ENCODE data around the gene GPC5. TPM values are rescaled to one million over a fixed set of nuclear protein-coding genes. Genes with fewer than 3 reads are reported as not detected.

The GPC5 gene
- total and polyA plus RNA-seq, 7 experiments from 2014 or later = 0.10 to 0.38 TPM; not detected in 5

DNA sequence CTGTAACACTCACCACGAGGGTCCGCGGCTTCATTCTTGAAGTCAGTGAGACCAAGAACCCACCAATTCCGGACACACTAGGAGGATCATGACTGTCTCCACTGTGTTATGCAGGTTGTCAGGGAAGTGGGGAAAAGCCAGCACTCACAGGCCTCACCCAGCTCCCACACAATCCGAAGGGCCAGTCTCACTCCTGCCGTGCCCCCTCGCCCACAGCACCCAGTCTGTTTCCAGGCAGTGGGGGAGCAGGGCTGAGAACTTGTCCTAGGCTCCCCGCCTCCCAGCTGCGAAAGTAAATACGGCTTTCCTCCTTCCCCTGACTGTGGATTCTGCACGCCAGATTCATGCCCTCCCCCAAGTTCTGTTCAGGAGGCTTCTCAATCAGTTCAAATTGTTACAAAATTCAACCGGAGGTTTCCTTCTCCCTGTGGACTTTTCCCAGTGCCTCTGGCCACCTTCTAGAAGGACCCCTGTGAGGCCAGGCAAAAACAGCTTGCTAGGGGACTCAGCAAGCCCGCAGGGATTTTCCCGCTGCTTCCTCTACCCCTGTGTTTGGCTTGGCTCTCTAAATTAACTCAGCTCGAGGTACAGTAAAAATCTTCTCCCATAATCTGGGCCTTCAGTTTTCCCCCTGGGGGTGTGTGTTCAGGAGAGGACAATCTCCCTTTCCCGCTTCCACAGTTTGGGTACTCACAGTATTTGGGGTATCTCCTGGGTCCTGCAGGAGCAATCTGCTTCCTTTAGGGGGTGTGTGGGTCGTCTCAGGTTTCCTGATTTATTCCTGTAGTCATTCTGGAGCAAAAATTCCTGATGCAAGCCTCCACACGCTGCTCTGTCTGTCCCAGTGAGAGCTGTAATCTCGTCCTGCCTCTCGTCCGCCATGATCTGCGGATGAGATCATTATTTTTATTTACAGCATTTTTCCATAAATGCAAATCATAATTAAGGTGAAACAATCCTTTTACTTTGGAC lies 899.8 kb downstream of the GPC5 start:
- Mint-ChIP-seq H3K36me3 (no peaks in the 10 kb centered on the region), H3K9me3 (peaks cover 0 to 22% (median 8%) of the 10 kb centered on the region in 11 donors), H3K27ac (no peak overlapping the region), H3K4me3 (no peak overlapping the region), H3K27me3 (no peaks in the 10 kb centered on the region), H3K4me1 (no peaks in the 10 kb centered on the region)
- ATAC-seq (no peak), DNase-seq (no peak)
- H3K9me3 ChIP-seq (ENCODE audit: control insufficient read depth in 2 of 3, low read length in 3 of 3) = no peaks in the 10 kb centered on the region
- H3K4me3 ChIP-seq (ENCODE audit: low read length) = no peak overlapping the region
- no peaks in the 10 kb centered on the region for H3K4me1 ChIP-seq (ENCODE audit: control insufficient read depth in 2 of 2, insufficient read depth in 2 of 2, low read length in 2 of 2)
- POLR2A ChIA-PET = no interaction called here
- no peaks in the 10 kb centered on the region for H3K27me3 ChIP-seq (ENCODE audit: control insufficient read depth in 2 of 2, insufficient read depth in 2 of 2, low read length in 2 of 2)
- intact Hi-C loops (cut with micrococcal nuclease) = no loop called here
- CTCF ChIA-PET = no interaction called here
- H3K27ac ChIP-seq (ENCODE audit: low read depth, low read length) = no peak overlapping the region
- H3K36me3 ChIP-seq (ENCODE audit: control insufficient read depth in 2 of 3, insufficient read depth in 3 of 3, low read length in 3 of 3) = no peaks in the 10 kb centered on the region

DNA sequence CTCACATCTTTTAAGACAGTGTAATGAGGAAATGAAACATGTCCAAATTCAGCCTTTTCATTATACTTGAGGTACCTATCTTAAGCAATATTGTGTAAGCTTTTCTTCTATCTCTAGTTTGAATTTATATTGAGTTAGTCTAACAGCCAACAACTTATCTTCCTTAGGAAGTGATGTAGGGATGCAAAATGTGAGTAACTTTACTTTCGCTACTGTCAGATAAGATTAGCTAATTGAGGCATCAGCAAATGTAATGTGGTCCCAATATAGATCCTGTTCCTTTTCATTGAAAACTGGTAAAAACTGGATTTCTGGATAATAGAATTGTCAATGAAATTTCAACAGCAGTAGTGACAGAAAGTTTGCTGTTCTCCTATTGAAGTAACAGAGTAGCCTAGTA lies 902.2 kb downstream of the GPC5 start:
- Mint-ChIP-seq H3K9me3 (peaks cover 0 to 8% (median 5%) of the 10 kb centered on the region in 11 donors), H3K27me3 (no peaks in the 10 kb centered on the region), H3K36me3 (no peaks in the 10 kb centered on the region), H3K27ac (no peak overlapping the region), H3K4me1 (no peaks in the 10 kb centered on the region), H3K4me3 (no peak overlapping the region)
- H3K27me3 ChIP-seq (ENCODE audit: control insufficient read depth in 2 of 2, insufficient read depth in 2 of 2, low read length in 2 of 2) = no peaks in the 10 kb centered on the region
- intact Hi-C loops (cut with micrococcal nuclease) = no loop called here
- CTCF ChIA-PET = no interaction called here
- H3K36me3 ChIP-seq (ENCODE audit: control insufficient read depth in 2 of 3, insufficient read depth in 3 of 3, low read length in 3 of 3) = no peaks in the 10 kb centered on the region
- DNase-seq (no peak), ATAC-seq (no peak)
- H3K4me1 ChIP-seq (ENCODE audit: control insufficient read depth in 2 of 2, insufficient read depth in 2 of 2, low read length in 2 of 2) = no peaks in the 10 kb centered on the region
- POLR2A ChIA-PET = no interaction called here
- H3K4me3 ChIP-seq (ENCODE audit: low read length) = no peak overlapping the region
- H3K27ac ChIP-seq (ENCODE audit: low read depth, low read length) = no peak overlapping the region
- no peaks in the 10 kb centered on the region for H3K9me3 ChIP-seq (ENCODE audit: control insufficient read depth in 2 of 3, low read length in 3 of 3)

DNA sequence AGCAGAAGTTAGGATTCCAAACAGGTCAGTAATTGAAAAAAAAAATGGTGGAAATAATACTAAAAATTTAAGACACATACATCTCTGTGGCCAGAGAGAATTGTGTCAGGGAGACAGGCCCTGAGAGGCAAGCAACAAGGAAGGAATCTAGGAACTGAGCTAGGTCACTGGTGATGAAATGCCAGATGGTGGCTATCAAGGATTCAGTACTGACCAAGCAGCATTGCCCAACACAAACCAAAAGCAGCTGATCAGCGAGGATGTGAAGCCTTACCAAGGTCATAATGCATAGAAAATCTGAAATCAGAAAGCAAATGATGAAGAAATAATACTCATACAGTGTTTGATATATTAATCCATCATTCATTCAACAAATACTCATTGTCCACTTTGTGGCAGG lies 905.0 kb downstream of the GPC5 start:
- ChIA-PET CTCF (no interaction called here), POLR2A (no interaction called here)
- H3K4me1 ChIP-seq (ENCODE audit: control insufficient read depth in 2 of 2, insufficient read depth in 2 of 2, low read length in 2 of 2) = no peaks in the 10 kb centered on the region
- H3K27ac Mint-ChIP-seq = no peak overlapping the region
- no peaks in the 10 kb centered on the region for H3K4me1 Mint-ChIP-seq
- H3K9me3 Mint-ChIP-seq = peaks cover 0 to 7% (median 3%) of the 10 kb centered on the region in 11 donors
- no peak overlapping the region for H3K27ac ChIP-seq (ENCODE audit: low read depth, low read length)
- H3K27me3 Mint-ChIP-seq = no peaks in the 10 kb centered on the region
- H3K36me3 Mint-ChIP-seq = no peaks in the 10 kb centered on the region
- H3K36me3 ChIP-seq (ENCODE audit: control insufficient read depth in 2 of 3, insufficient read depth in 3 of 3, low read length in 3 of 3) = no peaks in the 10 kb centered on the region
- DNase-seq (no peak), ATAC-seq (no peak)
- H3K4me3 ChIP-seq (ENCODE audit: low read length) = no peak overlapping the region
- H3K4me3 Mint-ChIP-seq = no peak overlapping the region
- no peaks in the 10 kb centered on the region for H3K9me3 ChIP-seq (ENCODE audit: control insufficient read depth in 2 of 3, low read length in 3 of 3)
- H3K27me3 ChIP-seq (ENCODE audit: control insufficient read depth in 2 of 2, insufficient read depth in 2 of 2, low read length in 2 of 2) = no peaks in the 10 kb centered on the region
- intact Hi-C loops (cut with micrococcal nuclease) = no loop called here

DNA sequence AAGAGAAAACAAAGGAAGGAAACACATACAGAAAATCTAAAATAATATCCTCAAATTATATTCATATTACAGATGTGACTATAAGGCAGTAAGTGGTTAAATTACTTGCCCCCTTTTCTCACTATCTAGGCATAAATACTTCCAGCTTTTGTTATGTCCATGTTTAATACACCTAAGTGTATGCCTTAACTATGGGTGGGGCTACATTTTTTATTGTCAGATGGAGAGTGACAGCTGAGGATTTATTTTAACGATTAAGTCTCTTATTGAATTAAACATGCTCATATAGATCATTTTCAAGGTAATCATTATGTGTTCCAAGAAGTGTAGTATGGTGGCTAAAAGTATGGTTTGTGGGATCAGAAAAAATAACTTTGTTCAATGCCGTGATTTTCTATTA lies 909.3 kb downstream of the GPC5 start:
- H3K4me1 Mint-ChIP-seq = no peaks in the 10 kb centered on the region
- no peak for DNase-seq
- Histone ChIP-seq H3K27me3 (ENCODE audit: control insufficient read depth in 2 of 2, insufficient read depth in 2 of 2, low read length in 2 of 2) (no peaks in the 10 kb centered on the region), H3K4me1 (ENCODE audit: control insufficient read depth in 2 of 2, insufficient read depth in 2 of 2, low read length in 2 of 2) (no peaks in the 10 kb centered on the region), H3K36me3 (ENCODE audit: control insufficient read depth in 2 of 3, insufficient read depth in 3 of 3, low read length in 3 of 3) (no peaks in the 10 kb centered on the region), H3K27ac (ENCODE audit: low read depth, low read length) (no peak overlapping the region), H3K4me3 (ENCODE audit: low read length) (no peak overlapping the region), H3K9me3 (ENCODE audit: control insufficient read depth in 2 of 3, low read length in 3 of 3) (no peaks in the 10 kb centered on the region)
- no peaks in the 10 kb centered on the region for H3K36me3 Mint-ChIP-seq
- ATAC-seq = no peak
- ChIA-PET CTCF (no interaction called here), POLR2A (no interaction called here)
- intact Hi-C loops (cut with micrococcal nuclease) = no loop called here
- peaks cover 0 to 24% (median 4%) of the 10 kb centered on the region in 11 donors for H3K9me3 Mint-ChIP-seq
- H3K4me3 Mint-ChIP-seq = no peak overlapping the region
- no peak overlapping the region for H3K27ac Mint-ChIP-seq
- H3K27me3 Mint-ChIP-seq = no peaks in the 10 kb centered on the region

DNA sequence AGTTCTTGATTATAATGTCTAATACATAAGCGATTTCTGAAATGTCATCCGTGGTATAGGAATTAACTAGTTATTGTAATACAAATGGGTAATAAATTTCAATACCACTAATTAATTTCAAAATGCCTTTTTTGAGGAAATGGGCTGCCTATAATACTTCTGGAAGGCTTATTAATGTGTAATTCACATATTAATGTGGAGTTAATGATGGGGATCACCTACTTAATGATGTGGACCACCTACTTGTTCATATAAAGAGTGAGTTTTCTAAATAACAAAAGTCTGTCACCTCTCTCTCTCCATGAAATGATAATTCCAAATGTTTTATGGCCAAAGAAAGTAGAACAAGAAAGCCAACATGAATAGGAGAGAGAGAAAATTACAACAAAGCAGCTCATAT lies 914.4 kb downstream of the GPC5 start:
- Mint-ChIP-seq H3K27ac (no peak overlapping the region), H3K4me1 (no peaks in the 10 kb centered on the region), H3K4me3 (no peak overlapping the region), H3K9me3 (peaks cover 0 to 33% (median 4%) of the 10 kb centered on the region in 11 donors), H3K27me3 (no peaks in the 10 kb centered on the region), H3K36me3 (no peaks in the 10 kb centered on the region)
- ChIA-PET CTCF (no interaction called here), POLR2A (no interaction called here)
- intact Hi-C loops (cut with micrococcal nuclease) = no loop called here
- DNase-seq (no peak), ATAC-seq (no peak)
- Histone ChIP-seq H3K27ac (ENCODE audit: low read depth, low read length) (no peak overlapping the region), H3K36me3 (ENCODE audit: control insufficient read depth in 2 of 3, insufficient read depth in 3 of 3, low read length in 3 of 3) (no peaks in the 10 kb centered on the region), H3K4me1 (ENCODE audit: control insufficient read depth in 2 of 2, insufficient read depth in 2 of 2, low read length in 2 of 2) (no peaks in the 10 kb centered on the region), H3K4me3 (ENCODE audit: low read length) (no peak overlapping the region), H3K27me3 (ENCODE audit: control insufficient read depth in 2 of 2, insufficient read depth in 2 of 2, low read length in 2 of 2) (no peaks in the 10 kb centered on the region), H3K9me3 (ENCODE audit: control insufficient read depth in 2 of 3, low read length in 3 of 3) (no peaks in the 10 kb centered on the region)

DNA sequence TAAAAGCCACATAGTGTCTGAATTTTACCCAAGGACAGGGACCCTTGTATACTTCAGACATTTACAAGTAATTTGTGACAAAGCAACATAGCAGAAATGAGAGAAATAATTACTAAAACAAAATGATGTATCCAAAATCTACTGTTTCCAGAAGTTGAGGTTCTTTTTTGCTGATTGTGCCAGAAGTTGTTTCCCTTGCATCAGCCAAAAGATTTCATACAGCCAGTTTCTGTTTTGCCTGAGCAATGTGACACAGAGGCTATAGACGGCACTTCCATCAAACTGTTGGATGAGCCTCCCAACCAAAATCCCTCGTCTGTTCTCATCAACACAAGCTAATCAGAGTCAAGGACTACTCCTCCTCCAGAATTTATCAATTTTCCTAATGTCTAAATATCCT lies 915.0 kb downstream of the GPC5 start:
- ATAC-seq (no peak), DNase-seq (no peak)
- Histone ChIP-seq H3K4me1 (ENCODE audit: control insufficient read depth in 2 of 2, insufficient read depth in 2 of 2, low read length in 2 of 2) (no peaks in the 10 kb centered on the region), H3K27me3 (ENCODE audit: control insufficient read depth in 2 of 2, insufficient read depth in 2 of 2, low read length in 2 of 2) (no peaks in the 10 kb centered on the region), H3K36me3 (ENCODE audit: control insufficient read depth in 2 of 3, insufficient read depth in 3 of 3, low read length in 3 of 3) (no peaks in the 10 kb centered on the region), H3K4me3 (ENCODE audit: low read length) (no peak overlapping the region), H3K9me3 (ENCODE audit: control insufficient read depth in 2 of 3, low read length in 3 of 3) (no peaks in the 10 kb centered on the region), H3K27ac (ENCODE audit: low read depth, low read length) (no peak overlapping the region)
- ChIA-PET POLR2A (no interaction called here), CTCF (no interaction called here)
- Mint-ChIP-seq H3K9me3 (peaks cover 0 to 30% (median 4%) of the 10 kb centered on the region in 11 donors), H3K27me3 (no peaks in the 10 kb centered on the region), H3K36me3 (no peaks in the 10 kb centered on the region), H3K27ac (no peak overlapping the region), H3K4me3 (no peak overlapping the region), H3K4me1 (no peaks in the 10 kb centered on the region)
- intact Hi-C loops (cut with micrococcal nuclease) = no loop called here

DNA sequence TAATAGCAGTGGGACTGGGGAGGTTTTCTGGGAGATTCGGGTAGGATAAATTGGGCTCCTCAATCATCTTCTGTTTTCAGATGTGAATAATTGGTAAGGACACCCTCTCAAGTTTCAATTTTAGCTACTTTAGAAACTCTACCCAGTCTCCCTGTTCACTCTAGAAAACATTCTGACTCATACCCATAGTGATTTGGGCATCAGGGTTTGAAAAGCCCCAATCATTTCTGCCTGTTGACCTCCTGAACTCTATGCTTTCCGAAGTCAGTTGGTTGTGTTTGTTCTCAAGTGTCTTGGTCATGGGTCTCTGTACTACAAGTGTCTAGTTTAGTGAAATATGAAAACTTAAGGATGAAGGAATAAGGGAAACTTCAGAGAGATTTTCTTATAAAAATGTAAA lies 916.8 kb downstream of the GPC5 start:
- Mint-ChIP-seq H3K27me3 (no peaks in the 10 kb centered on the region), H3K4me1 (no peaks in the 10 kb centered on the region), H3K27ac (no peak overlapping the region), H3K9me3 (peaks cover 0 to 23% (median 6%) of the 10 kb centered on the region in 11 donors), H3K4me3 (no peak overlapping the region), H3K36me3 (no peaks in the 10 kb centered on the region)
- ATAC-seq (no peak), DNase-seq (no peak)
- ChIA-PET CTCF (no interaction called here), POLR2A (no interaction called here)
- H3K9me3 ChIP-seq (ENCODE audit: control insufficient read depth in 2 of 3, low read length in 3 of 3) = no peaks in the 10 kb centered on the region
- no peaks in the 10 kb centered on the region for H3K36me3 ChIP-seq (ENCODE audit: control insufficient read depth in 2 of 3, insufficient read depth in 3 of 3, low read length in 3 of 3)
- no peaks in the 10 kb centered on the region for H3K27me3 ChIP-seq (ENCODE audit: control insufficient read depth in 2 of 2, insufficient read depth in 2 of 2, low read length in 2 of 2)
- H3K4me1 ChIP-seq (ENCODE audit: control insufficient read depth in 2 of 2, insufficient read depth in 2 of 2, low read length in 2 of 2) = no peaks in the 10 kb centered on the region
- intact Hi-C loops (cut with micrococcal nuclease) = no loop called here
- H3K4me3 ChIP-seq (ENCODE audit: low read length) = no peak overlapping the region
- H3K27ac ChIP-seq (ENCODE audit: low read depth, low read length) = no peak overlapping the region
